NCI-H526 treated with DMSO at 0.1 percent for 48 hours (cell line): Measurements from ENCODE around the gene IGF1.
"Not testable (repeated sequence)": the region's sequence is repeated elsewhere in the genome, so short reads cannot be mapped to it uniquely, and the experiment has no call there.

Experiments
- DNase-seq: peaks from one replicate; lab custom pipeline; 2025; lab: John Stamatoyannopoulos, UW

The IGF1 gene

DNA sequence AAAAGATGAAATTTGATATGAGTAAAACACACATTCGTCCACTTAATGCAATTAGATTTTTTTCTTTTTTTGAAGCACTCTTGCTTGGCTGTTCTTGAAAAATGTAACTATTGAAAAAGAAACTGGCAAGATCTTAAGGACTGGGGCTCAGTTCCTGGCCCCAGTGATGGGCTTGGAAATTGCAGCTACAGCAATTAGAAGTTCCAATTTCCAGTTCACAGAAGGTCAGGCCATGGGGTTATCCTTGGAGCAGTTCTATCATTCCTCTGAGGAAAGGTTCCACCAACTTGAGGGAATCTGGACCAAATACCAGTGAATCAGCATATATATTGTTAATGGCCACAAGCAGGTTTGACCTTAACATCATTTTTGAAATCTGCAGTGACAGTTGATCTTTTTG, 18.9 kb downstream of the IGF1 start:
- no peak for DNase-seq

DNA sequence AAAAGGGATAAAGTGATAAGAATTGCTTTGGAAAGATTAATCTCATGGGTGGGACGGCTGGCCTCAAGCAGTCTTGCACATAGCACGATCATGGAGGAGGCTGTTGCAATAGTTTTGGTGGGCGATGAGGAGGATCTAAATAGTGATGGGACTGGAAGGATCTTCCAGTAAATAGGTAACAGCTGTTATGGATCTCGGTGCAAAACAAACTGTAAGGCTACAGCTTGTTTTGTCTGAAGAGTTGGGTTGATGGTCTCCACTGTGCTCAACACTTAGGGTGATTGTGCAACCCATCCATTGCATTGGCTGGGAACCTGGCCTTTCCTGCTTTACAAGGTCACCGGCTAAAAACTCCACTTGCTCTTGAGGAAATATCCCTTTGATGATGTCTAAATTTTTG, 21.0 kb downstream of the IGF1 start:
- DNase-seq: no peak

DNA sequence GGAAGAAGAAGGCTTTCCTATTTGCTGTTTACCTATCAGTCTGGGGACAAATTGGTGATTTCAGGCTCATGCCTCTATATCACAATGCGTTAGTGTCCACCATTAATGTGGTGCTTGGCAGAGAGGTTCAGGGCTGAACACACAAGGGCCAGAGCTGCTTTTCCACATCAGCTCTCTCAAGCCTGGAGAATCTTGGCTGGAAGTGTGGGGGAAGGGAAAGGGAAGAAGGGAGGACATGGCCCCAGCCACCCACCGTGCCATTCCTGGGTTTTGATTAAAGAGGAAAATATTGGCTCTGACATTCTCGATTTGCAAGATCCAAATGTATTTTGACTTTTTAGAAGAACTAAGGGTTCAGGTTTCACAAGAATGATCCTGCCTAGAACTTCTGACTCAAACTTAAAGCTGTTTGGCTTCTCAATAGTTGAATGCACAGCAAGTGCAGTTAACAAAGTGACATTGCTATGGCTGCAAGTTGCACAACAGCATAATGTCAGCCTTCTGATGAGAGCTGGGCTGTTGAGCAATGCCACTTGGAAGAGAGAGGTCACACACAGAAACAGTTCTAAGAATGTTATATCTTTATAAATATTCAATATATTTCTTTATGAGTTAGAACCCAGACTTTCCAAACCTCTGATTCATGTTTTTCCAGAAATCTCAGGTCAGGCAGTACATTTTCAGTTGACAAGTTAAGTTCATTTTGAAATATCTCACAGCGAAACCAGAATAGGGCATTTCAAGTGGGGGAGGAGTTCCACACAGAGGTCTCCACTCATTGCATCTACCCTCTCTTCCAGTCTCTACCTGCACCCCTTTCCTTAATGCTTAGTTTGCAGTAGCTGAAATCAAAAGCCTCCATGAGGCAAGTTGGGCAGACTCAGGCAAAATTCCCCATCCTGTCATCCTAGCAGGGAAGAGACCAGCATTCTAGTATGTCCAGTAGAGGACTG, 25.3 kb downstream of the IGF1 start:
- no peak for DNase-seq

DNA sequence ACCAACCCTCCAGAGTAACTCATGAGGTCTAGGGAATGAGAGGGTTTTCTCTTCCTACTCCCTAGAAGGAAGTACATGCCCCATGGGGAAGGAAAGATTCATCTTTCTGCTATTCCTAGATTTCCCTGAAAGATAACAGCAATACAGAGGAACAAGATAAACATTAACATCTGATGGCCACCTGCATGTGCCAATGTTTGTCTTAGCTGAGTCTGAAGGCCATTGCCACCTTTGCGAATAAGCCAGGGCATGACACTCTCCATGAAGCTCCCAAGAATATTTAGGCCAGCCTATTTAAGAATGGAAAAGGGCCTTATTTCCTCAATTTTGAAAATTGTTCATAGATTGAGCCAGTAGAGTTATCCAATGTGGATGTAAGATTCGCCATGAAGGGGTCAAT, 26.0 kb downstream of the IGF1 start:
- no peak for DNase-seq

DNA sequence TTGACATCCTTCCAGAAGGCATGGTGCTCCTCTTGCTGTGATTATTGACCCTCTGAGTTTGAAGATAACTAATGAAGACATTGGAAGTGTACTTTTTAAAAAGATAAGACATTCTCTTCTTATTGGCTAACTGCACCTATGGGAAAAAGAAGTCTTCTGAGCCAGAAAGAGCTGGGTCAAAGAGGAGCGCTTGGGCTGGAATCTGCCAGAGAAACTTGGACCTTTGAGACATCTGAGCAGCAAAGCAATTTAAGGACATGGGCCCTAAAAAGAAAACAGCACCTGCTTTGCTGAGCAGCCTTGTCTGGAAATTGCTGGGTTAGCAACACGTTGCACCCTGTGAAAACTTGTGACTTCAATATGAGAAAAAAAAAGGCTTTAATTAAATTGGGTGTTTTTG, 27.8 kb downstream of the IGF1 start:
- DNase-seq: no peak

DNA sequence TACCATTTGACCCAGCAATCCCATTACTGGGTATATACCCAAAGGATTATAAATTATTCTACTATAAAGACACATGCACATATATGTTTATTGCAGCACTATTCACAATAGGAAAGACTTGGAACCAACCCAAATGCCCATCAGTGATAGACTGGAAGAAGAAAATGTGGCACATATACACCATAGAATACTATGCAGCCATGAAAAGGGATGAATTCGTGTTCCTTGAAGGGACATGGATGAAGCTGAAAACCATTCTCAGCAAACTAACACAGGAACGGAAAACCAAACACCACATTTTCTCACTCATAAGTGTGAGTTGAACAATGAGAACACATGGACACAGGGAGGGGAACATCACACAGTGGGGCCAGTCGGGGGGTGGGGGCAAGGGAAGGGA, 31.3 kb downstream of the IGF1 start:
- not testable (repeated sequence) for DNase-seq

DNA sequence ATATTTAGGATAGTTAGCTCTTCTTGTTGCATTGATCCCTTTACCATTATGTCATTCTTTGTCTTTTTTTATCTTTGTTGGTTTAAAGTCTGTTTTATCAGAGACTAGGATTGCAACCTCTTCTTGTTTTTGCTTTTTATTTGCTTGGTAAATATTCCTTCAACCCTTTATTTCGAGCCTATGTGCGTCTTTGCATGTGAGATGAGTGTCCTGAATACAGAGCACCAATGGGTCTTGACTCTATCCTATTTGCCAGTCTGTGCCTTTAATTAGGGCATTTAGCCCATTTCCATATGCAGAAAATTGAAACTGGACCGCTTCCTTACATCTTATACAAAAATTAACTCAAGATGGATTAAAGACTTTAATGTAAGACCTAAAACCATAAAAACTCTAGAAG, 32.9 kb downstream of the IGF1 start:
- not testable (repeated sequence) for DNase-seq

DNA sequence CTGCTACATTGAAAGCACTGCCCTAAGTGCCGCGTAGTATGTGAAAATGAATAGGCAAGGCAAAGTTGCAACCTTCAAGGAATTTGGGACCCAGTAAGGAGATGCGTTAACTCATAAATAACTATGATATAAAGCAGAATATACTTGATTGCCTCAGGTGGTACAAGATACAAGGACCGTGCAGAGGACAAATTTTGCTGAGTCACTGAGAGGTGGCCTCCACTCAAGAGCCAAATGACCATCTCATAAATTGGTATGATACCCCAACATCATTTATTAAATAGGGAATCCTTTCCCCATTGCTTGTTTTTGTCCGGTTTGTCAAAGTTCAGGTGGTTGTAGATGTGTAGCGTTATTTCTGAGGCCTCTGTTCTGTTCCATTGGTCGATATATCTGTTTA, 35.7 kb downstream of the IGF1 start:
- DNase-seq: no peak

DNA sequence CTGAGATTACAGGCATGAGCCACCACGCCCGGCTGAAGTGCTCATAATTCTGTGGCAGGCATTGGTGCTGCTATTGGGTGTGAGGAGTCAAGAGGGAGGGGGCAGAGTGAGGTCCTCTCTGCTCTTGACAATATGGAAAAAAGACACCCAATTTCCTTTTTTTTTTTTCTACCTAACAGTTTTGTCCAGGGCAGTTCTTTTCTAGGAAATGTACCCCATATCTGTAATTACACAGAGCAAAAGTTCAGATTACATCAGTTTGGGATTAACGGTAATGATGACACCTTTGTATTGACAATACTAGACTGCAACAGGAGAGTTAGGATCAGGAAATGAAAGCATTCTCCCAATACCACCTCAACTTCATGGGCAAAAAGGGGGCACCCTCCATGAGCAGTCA, 36.3 kb downstream of the IGF1 start:
- DNase-seq: no peak

DNA sequence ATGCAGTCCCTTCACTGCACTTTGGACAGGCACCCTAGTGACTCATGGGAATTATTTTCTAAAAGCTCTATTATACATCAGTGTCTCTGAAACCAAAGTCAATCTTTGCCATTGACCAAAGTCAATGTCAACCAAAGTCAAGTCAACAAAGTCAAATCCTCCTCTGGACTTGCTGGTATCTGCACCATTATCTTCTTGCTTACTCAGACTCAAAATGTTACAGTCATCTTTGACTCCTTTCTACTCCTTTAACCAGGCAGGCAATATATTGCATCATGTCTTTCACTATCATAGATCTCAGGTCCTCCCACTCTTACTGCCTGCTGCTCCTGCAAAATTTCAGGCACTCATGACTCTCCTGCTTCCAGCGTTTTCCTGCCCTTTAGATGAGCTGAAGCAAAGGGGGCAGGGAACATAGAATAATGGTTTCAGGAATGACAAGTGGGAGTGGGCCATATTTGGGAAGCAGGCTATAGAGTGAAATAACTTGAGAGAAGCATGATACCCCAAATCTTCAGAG, 39.2 kb downstream of the IGF1 start:
- no peak for DNase-seq

DNA sequence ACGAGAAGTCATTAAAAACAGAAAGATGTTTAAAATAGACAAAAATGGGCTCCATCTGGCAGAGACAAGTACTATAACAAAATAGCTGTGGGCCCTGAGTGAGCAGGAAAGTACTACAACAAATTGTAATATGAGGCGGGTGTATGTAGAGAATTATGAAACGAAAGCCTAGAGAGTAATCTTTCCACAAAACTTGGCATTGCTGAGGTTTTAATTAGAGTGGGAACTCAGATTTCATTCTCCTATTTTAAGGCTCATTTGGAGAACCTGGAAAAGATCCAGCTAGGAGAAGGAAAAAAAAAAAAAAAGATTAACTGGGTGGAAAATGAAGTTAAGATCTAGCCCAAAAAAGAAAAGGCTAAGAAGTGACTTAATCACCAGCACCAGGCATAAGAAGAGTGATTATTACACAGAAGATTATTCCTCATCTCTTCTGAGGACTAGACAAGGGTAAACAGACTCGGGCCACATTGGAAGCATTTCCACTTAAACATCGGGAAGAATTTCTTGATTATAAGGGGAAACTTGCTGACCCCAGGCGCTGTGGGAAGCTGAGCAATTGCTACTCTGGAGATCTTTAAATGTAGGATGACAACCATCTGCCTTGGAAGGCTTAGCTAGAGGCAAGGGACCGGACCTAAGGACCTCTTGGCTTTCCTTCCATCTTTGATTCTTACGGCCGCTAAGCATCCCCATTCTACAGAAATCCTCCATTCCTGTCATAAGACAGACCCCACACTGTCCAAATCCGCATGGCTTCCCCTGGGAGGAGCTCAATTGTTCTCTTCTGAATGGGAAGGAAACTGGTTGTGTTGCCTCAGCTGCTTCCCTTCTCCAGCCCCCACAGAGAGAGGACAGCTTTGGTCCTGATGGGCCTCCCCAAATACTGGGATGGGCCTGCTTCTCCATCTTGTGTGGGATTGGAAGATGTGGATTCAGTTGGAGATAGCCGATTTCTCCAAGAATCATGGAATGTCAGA, 40.6 kb downstream of the IGF1 start:
- no peak for DNase-seq

GRCh38 chr12:102438827-102439210, 41.5 kb downstream of the IGF1 start:
- DNase-seq: no peak

- no peak for DNase-seq
Measured at GRCh38 chr12:102438047-102438826, 42.1 kb downstream of the IGF1 start.

DNA sequence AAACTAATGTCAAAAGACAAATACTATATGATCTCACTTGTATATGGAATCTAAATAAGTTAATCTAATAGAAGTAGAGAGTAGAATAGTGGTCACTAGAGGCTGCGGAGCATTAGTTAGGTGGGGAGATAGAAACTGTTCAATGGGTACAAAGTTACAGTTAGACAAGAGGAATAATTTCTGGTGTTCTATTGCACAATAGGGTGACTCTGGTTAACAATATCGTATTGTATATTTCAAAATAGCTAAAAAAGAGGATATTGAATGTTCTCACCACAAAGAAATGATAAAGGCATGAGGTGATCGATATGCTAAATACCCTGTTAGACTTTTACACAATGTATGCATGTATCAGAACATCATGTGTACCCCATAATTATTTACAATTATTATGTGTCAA, 42.9 kb downstream of the IGF1 start:
- DNase-seq: no peak

GRCh38 chr12:102436867-102437266, 43.5 kb downstream of the IGF1 start:
- DNase-seq: no peak

- DNase-seq: no peak
Measured at GRCh38 chr12:102435827-102436436, 44.4 kb downstream of the IGF1 start.

DNA sequence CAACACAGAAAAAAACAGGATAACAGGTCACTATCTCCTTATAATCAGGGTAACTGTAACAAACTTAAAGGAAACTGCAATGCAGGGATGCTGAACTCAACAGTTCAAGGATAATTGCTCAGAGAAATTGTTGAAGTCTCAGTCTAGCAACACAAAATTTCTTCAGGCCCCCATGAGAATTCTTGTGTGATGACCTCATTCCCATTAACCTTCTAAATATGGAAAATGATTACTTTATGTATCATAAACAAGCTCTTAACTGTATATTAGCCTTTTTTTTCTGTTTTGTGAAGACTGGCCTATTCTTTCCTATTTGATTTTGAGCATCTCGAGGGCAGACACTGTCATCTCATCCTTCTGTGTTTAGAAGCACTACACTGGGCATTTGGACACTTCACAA, 47.1 kb downstream of the IGF1 start:
- DNase-seq: no peak

- no peak for DNase-seq
Measured at GRCh38 chr12:102430661-102431060, 49.7 kb downstream of the IGF1 start.

DNA sequence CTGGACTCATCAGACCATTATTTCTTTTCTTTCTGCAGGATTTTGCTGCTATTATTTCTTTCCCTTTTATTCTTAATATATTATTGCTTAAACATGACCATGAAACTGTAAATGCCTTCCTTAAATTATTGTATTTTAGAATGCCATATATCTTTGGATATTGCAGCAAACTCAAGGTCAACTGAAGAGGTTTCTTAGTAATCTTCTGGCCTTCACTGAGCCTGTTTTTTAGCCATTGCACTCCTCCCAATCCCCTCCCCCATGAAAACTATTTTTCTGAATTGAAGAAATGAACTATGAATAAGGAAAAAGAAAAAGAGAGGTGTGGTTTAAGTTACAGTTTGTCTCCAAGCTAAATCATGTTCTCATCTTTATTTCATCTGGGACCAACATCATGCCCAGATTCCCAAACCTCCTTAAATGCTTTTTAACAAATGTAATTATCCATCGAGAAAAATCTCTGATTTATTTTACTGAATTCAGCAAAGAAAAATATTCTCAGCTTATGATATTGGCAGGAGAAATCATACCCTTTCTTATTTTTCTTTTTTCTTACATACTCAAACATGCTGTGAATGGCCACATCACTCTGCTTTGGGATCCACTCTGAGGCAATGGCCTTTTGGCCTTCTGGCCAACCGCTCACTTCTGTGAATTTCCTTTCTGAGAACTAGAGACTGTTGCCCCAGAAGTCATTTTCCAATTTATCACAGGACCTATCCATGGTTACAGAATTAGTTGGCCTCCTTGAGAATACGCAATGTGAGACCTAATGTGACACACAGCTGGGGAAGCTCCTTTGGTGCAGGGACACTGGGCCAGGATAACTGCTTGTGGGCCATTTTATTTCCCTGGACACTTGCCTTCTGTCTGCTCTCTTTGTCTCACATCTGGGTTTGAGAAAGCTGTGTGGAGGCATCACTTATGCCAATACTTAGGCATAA, 50.9 kb downstream of the IGF1 start:
- DNase-seq: no peak

DNA sequence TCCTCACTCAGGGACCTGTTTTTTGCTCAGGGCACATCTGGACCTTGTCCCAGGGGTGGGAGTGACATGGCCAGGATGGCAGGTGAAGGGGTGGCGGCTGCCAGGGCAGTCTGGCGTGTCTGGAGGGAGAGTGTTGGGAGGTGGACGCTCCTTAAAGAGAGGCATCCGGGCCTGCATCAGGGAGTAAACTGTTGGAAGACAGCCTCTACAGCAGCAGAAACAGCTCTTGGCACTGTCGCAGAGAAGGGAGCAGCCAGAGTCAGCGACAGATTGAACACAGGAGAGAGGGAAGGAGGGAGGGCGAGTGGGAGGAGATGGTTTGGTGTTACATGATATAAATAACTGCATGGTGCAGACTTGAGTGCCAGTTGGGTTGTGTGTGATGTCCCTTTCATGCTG, 52.8 kb downstream of the IGF1 start:
- no peak for DNase-seq
